ENCODE results near the gene PLAU.
"Not testable (repeated sequence)": the region's sequence is repeated elsewhere in the genome, so short reads cannot be mapped to it uniquely, and the experiment has no call there.

The PLAU gene

GRCh38 chr10:73962386-73962785 lies 51.5 kb downstream of the PLAU start:
- no peak overlapping the region for H3K27ac ChIP-seq (ENCODE audit: low read depth, low read length, severe bottlenecking)
- H3K4me3 ChIP-seq (ENCODE audit: extremely low read depth, insufficient read depth, low read length, poor library complexity, severe bottlenecking), result no peak overlapping the region
- no peaks in the 10 kb centered on the region for H3K36me3 ChIP-seq (ENCODE audit: control insufficient read depth, insufficient read depth, low read length)
- 100% methylated on average over 1 of the region's 2 CpGs for WGBS, 2 experiments (ENCODE audit: insufficient coverage in 2 of 2)
- H3K4me1 ChIP-seq (ENCODE audit: control insufficient read depth, insufficient read depth, low read length, poor library complexity, severe bottlenecking), result peaks cover 21% of the 10 kb centered on the region
- no peaks in the 10 kb centered on the region for H3K9me3 ChIP-seq (ENCODE audit: control insufficient read depth, low read length)

GRCh38 chr10:73963533-73963932 lies 52.6 kb downstream of the PLAU start:
- H3K4me1 ChIP-seq (ENCODE audit: control insufficient read depth, insufficient read depth, low read length, poor library complexity, severe bottlenecking), result peaks cover 33% of the 10 kb centered on the region
- H3K4me3 ChIP-seq (ENCODE audit: extremely low read depth, insufficient read depth, low read length, poor library complexity, severe bottlenecking); H3K36me3 ChIP-seq (ENCODE audit: control insufficient read depth, insufficient read depth, low read length); H3K9me3 ChIP-seq (ENCODE audit: control insufficient read depth, low read length); H3K27ac ChIP-seq (ENCODE audit: low read depth, low read length, severe bottlenecking): not testable (repeated sequence)
- 89 to 100% methylated on average over 3 of the region's 12 CpGs for WGBS, 2 experiments (ENCODE audit: insufficient coverage in 2 of 2)

- H3K4me1 ChIP-seq (ENCODE audit: control insufficient read depth, insufficient read depth, low read length, poor library complexity, severe bottlenecking), result peaks cover 40% of the 10 kb centered on the region
- peak overlapping the region; percentile 96 for H3K27ac ChIP-seq (ENCODE audit: low read depth, low read length, severe bottlenecking)
- 82 to 100% methylated on average over 1 to 2 of the region's 2 CpGs for WGBS, 2 experiments (ENCODE audit: insufficient coverage in 2 of 2)
Observed at GRCh38 chr10:73964743-73965142, 53.8 kb downstream of the PLAU start.

GRCh38 chr10:73965267-73965889 lies 54.4 kb downstream of the PLAU start:
- 67 to 84% methylated on average over 9 to 11 of the region's 12 CpGs for WGBS, 2 experiments (ENCODE audit: insufficient coverage in 2 of 2)
- Histone ChIP-seq H3K27ac (ENCODE audit: low read depth, low read length, severe bottlenecking) (peak overlapping the region; percentile 96), H3K4me1 (ENCODE audit: control insufficient read depth, insufficient read depth, low read length, poor library complexity, severe bottlenecking) (peaks cover 40% of the 10 kb centered on the region)
- H3K36me3 ChIP-seq (ENCODE audit: control insufficient read depth, insufficient read depth, low read length); H3K9me3 ChIP-seq (ENCODE audit: control insufficient read depth, low read length); H3K4me3 ChIP-seq (ENCODE audit: extremely low read depth, insufficient read depth, low read length, poor library complexity, severe bottlenecking): not testable (repeated sequence)

More at GRCh38 chr10:73964743-73965142, 53.8 kb downstream of the PLAU start:
- H3K4me3 ChIP-seq (ENCODE audit: extremely low read depth, insufficient read depth, low read length, poor library complexity, severe bottlenecking), result no peak overlapping the region
- H3K9me3 ChIP-seq (ENCODE audit: control insufficient read depth, low read length), result no peaks in the 10 kb centered on the region
- no peaks in the 10 kb centered on the region for H3K36me3 ChIP-seq (ENCODE audit: control insufficient read depth, insufficient read depth, low read length)

- Histone ChIP-seq H3K4me3 (ENCODE audit: extremely low read depth, insufficient read depth, low read length, poor library complexity, severe bottlenecking) (no peak overlapping the region), H3K27ac (ENCODE audit: low read depth, low read length, severe bottlenecking) (peak overlapping the region; percentile 96)
- 0 to 1% methylated on average over 4 to 12 of the region's 16 CpGs for WGBS, 2 experiments (ENCODE audit: insufficient coverage in 2 of 2)
Observed at GRCh38 chr10:73965890-73966768, 55.2 kb downstream of the PLAU start.

GRCh38 chr10:73967022-73967429 lies 56.1 kb downstream of the PLAU start:
- Histone ChIP-seq H3K9me3 (ENCODE audit: control insufficient read depth, low read length) (no peaks in the 10 kb centered on the region), H3K27ac (ENCODE audit: low read depth, low read length, severe bottlenecking) (peak overlapping the region; percentile 96), H3K4me3 (ENCODE audit: extremely low read depth, insufficient read depth, low read length, poor library complexity, severe bottlenecking) (no peak overlapping the region), H3K4me1 (ENCODE audit: control insufficient read depth, insufficient read depth, low read length, poor library complexity, severe bottlenecking) (peaks cover 40% of the 10 kb centered on the region), H3K36me3 (ENCODE audit: control insufficient read depth, insufficient read depth, low read length) (no peaks in the 10 kb centered on the region)
- 75 to 79% methylated on average over 1 to 3 of the region's 4 CpGs for WGBS, 2 experiments (ENCODE audit: insufficient coverage in 2 of 2)

More at GRCh38 chr10:73965890-73966768, 55.2 kb downstream of the PLAU start:
- no peaks in the 10 kb centered on the region for H3K9me3 ChIP-seq (ENCODE audit: control insufficient read depth, low read length)
- no peaks in the 10 kb centered on the region for H3K36me3 ChIP-seq (ENCODE audit: control insufficient read depth, insufficient read depth, low read length)
- peaks cover 40% of the 10 kb centered on the region for H3K4me1 ChIP-seq (ENCODE audit: control insufficient read depth, insufficient read depth, low read length, poor library complexity, severe bottlenecking)
